Esophagus (tissue), 2 donors: ENCODE data around the gene PARD3B. TPM values are rescaled to one million over a fixed set of nuclear protein-coding genes. Genes with fewer than 3 reads are reported as not detected.

ENCODE experiments used
- H3K27ac ChIP-seq, 2 donors: one replicate each; pipeline ENCODE4 v1.5.1; 2013; ENCODE audit warnings: low read depth in 2 of 2, mild to moderate bottlenecking in 2 of 2, inconsistent platforms in 1 of 2, low read length in 1 of 2, moderate library complexity in 1 of 2
- H3K27me3 ChIP-seq, 2 donors: one replicate each; pipeline ENCODE4 v1.6.1; 2013; ENCODE audit warnings: low read length in 2 of 2, control low read depth in 1 of 2, mild to moderate bottlenecking in 1 of 2; ENCODE audit not compliant: insufficient read depth in 2 of 2, control insufficient read depth in 1 of 2
- H3K36me3 ChIP-seq, 2 donors: one replicate each; pipeline ENCODE4 v1.6.1; 2013; ENCODE audit warnings: low read length in 1 of 2; ENCODE audit not compliant: control insufficient read depth in 2 of 2, insufficient read depth in 2 of 2
- H3K4me1 ChIP-seq, 2 donors: one replicate each; pipeline ENCODE4 v1.6.1; 2013; ENCODE audit warnings: low read length in 1 of 2; ENCODE audit not compliant: control insufficient read depth in 2 of 2, insufficient read depth in 2 of 2
- H3K4me3 ChIP-seq, 2 donors: one replicate each; pipeline ENCODE4 v1.5.1; 2013; ENCODE audit warnings: low read length in 2 of 2, mild to moderate bottlenecking in 2 of 2, low read depth in 1 of 2, moderate library complexity in 1 of 2
- H3K9me3 ChIP-seq, 2 donors: one replicate each; pipeline ENCODE4 v1.6.1; 2013; ENCODE audit warnings: mild to moderate bottlenecking in 2 of 2, low read depth in 1 of 2, low read length in 1 of 2, moderate library complexity in 1 of 2; ENCODE audit not compliant: control insufficient read depth in 2 of 2, insufficient read depth in 1 of 2
- WGBS, 2 donors: extraction: QIAGEN DNeasy Blood & Tissue Kit; methylation state at CpG; one replicate each; pipeline ENCODE4 v1.1.7; 2013; 5-methylcytosine and 5-hydroxymethylcytosine counted together
- polyA plus RNA-seq, 2 donors: library from polyadenylated mRNA; stranded (reverse); fragments of 200-250 nt; gene quantifications; one replicate each; pipeline ENCODE4 v1.2.3, GENCODE V29; 2013
- donor health status: healthy with polysubstance abuse.
- donor health status: Bipolar disorder and iron deficiency.

The PARD3B gene
- polyA plus RNA-seq, 2 donors = 1.2 to 1.3 TPM

GRCh38 chr2:204578928-204579598 lies 33.8 kb downstream of the PARD3B start:
- Histone ChIP-seq H3K9me3 (no peaks in the 10 kb centered on the region), H3K27ac (no peak overlapping the region), H3K27me3 (no peaks in the 10 kb centered on the region), H3K4me3 (no peak overlapping the region), H3K36me3 (peaks cover 0 to 4% of the 10 kb centered on the region in 2 donors), H3K4me1 (peaks cover 0 to 2% of the 10 kb centered on the region in 2 donors)
- whole genome bisulfite sequencing, 2 donors = 90 to 92% methylated on average over 11 of the region's 11 CpGs

- Histone ChIP-seq H3K27ac (no peak overlapping the region), H3K36me3 (peaks cover 0 to 4% of the 10 kb centered on the region in 2 donors), H3K4me1 (peaks cover 0 to 2% of the 10 kb centered on the region in 2 donors), H3K27me3 (no peaks in the 10 kb centered on the region), H3K4me3 (no peak overlapping the region), H3K9me3 (no peaks in the 10 kb centered on the region)
- WGBS, 2 donors = 59 to 68% methylated on average over 4 of the region's 4 CpGs
Observed at GRCh38 chr2:204581946-204582345, 36.7 kb downstream of the PARD3B start.

- H3K36me3 ChIP-seq = peaks cover 0 to 4% of the 10 kb centered on the region in 2 donors
- H3K9me3 ChIP-seq = no peaks in the 10 kb centered on the region
- H3K27me3 ChIP-seq = no peaks in the 10 kb centered on the region
- H3K4me1 ChIP-seq = peaks cover 0 to 2% of the 10 kb centered on the region in 2 donors
- 78 to 84% methylated on average over 2 of the region's 2 CpGs for WGBS, 2 donors
- no peak overlapping the region for H3K27ac ChIP-seq
- no peak overlapping the region for H3K4me3 ChIP-seq
Observed at GRCh38 chr2:204583773-204584172, 38.5 kb downstream of the PARD3B start.

GRCh38 chr2:204585930-204586329 lies 40.7 kb downstream of the PARD3B start:
- no peaks in the 10 kb centered on the region for H3K36me3 ChIP-seq
- H3K4me3 ChIP-seq = no peak overlapping the region
- no peaks in the 10 kb centered on the region for H3K27me3 ChIP-seq
- 87% methylated on average over 1 of the region's 1 CpG for WGBS, 2 donors
- no peak overlapping the region for H3K27ac ChIP-seq
- peaks cover 0 to 3% of the 10 kb centered on the region in 2 donors for H3K9me3 ChIP-seq
- H3K4me1 ChIP-seq = peaks cover 0 to 2% of the 10 kb centered on the region in 2 donors

- WGBS, 2 donors = 92% methylated on average over 7 of the region's 7 CpGs
Observed at GRCh38 chr2:204586444-204587180, 41.3 kb downstream of the PARD3B start.

GRCh38 chr2:204590063-204590462 lies 44.8 kb downstream of the PARD3B start:
- H3K27ac ChIP-seq = no peak overlapping the region
- no peaks in the 10 kb centered on the region for H3K4me1 ChIP-seq
- H3K4me3 ChIP-seq = no peak overlapping the region
- H3K36me3 ChIP-seq = no peaks in the 10 kb centered on the region
- peaks cover 0 to 3% of the 10 kb centered on the region in 2 donors for H3K9me3 ChIP-seq
- no peaks in the 10 kb centered on the region for H3K27me3 ChIP-seq
- 91 to 93% methylated on average over 3 of the region's 3 CpGs for WGBS, 2 donors

More at GRCh38 chr2:204586444-204587180, 41.3 kb downstream of the PARD3B start:
- H3K9me3 ChIP-seq = peaks cover 0 to 3% of the 10 kb centered on the region in 2 donors
- peaks cover 0 to 2% of the 10 kb centered on the region in 2 donors for H3K4me1 ChIP-seq
- H3K36me3 ChIP-seq = no peaks in the 10 kb centered on the region
- H3K27me3 ChIP-seq = no peaks in the 10 kb centered on the region
- no peak overlapping the region for H3K27ac ChIP-seq
- H3K4me3 ChIP-seq = no peak overlapping the region

- 49 to 61% methylated on average over 1 of the region's 1 CpG for WGBS, 2 donors
- Histone ChIP-seq H3K27me3 (no peaks in the 10 kb centered on the region), H3K4me1 (no peaks in the 10 kb centered on the region), H3K36me3 (no peaks in the 10 kb centered on the region), H3K4me3 (no peak overlapping the region), H3K27ac (no peak overlapping the region), H3K9me3 (peaks cover 0 to 3% of the 10 kb centered on the region in 2 donors)
Observed at GRCh38 chr2:204591225-204591624, 46.0 kb downstream of the PARD3B start.

GRCh38 chr2:204604061-204604460 lies 58.8 kb downstream of the PARD3B start:
- H3K9me3 ChIP-seq = no peaks in the 10 kb centered on the region
- no peaks in the 10 kb centered on the region for H3K4me1 ChIP-seq
- H3K27ac ChIP-seq = no peak overlapping the region
- 57 to 70% methylated on average over 2 of the region's 2 CpGs for WGBS, 2 donors
- H3K27me3 ChIP-seq = no peaks in the 10 kb centered on the region
- no peaks in the 10 kb centered on the region for H3K36me3 ChIP-seq
- H3K4me3 ChIP-seq = no peak overlapping the region

GRCh38 chr2:204608237-204608939 lies 63.1 kb downstream of the PARD3B start:
- no peaks in the 10 kb centered on the region for H3K9me3 ChIP-seq
- H3K4me1 ChIP-seq = no peaks in the 10 kb centered on the region
- H3K36me3 ChIP-seq = no peaks in the 10 kb centered on the region
- H3K27ac ChIP-seq = no peak overlapping the region
- 16 to 32% methylated on average over 2 of the region's 2 CpGs for WGBS, 2 donors
- no peaks in the 10 kb centered on the region for H3K27me3 ChIP-seq
- H3K4me3 ChIP-seq = no peak overlapping the region
